ENCODE results near the gene TDRD1.

DNA sequence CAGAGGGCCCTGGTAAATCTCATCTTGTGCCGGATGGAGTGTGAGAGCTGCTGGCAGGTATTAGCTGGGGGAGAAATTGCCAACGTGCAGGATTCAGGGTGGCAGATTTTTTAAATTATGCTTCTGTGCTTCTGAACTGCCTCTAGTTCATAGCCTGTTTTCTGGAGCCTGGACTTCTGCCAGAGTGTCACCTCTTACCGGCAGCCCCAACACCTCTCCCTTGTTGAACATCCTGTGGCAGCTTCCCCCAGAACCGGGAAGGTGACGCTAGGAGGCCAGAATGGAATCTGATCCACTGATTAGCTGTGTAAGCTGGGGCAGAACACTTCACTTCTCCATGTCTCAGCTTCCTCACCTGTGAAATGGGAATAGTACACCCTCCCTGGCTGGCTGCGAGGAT is 65.0 kb downstream of the TDRD1 start:
- TF ChIP-seq POLR2A (IDR thresholded peaks at IDR 0.05; ENCODE audit: low read depth, low read length) (no peak), TAF1 (IDR thresholded peaks at IDR 0.05; ENCODE audit: borderline replicate concordance, low read depth, low read length) (no peak), POLR2AphosphoS5 (IDR thresholded peaks at IDR 0.05; ENCODE audit: low read depth, low read length) (no peak)
